Measurements from ENCODE around the gene PBX4.

PBX4 gene

DNA sequence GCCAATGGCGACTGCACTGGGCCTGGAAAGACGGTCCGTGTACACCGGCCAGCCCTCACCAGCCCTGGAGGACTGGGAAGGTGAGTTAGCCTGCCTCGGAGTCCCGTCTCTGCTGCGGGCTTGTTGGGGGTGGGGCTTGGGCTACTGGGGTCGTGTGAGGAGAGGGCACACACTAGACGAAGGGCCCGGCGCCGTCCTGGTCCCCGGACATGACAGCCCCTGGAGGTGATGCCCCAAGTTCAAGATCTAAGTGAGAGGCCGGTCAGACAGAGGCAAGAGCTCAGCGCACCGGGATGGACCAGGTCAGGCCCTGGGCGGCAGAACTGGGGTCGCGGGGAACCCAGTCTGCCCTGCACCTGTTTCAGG is 78.8 kb downstream of the PBX4 start:
- TF ChIP-seq, protein P1, sequence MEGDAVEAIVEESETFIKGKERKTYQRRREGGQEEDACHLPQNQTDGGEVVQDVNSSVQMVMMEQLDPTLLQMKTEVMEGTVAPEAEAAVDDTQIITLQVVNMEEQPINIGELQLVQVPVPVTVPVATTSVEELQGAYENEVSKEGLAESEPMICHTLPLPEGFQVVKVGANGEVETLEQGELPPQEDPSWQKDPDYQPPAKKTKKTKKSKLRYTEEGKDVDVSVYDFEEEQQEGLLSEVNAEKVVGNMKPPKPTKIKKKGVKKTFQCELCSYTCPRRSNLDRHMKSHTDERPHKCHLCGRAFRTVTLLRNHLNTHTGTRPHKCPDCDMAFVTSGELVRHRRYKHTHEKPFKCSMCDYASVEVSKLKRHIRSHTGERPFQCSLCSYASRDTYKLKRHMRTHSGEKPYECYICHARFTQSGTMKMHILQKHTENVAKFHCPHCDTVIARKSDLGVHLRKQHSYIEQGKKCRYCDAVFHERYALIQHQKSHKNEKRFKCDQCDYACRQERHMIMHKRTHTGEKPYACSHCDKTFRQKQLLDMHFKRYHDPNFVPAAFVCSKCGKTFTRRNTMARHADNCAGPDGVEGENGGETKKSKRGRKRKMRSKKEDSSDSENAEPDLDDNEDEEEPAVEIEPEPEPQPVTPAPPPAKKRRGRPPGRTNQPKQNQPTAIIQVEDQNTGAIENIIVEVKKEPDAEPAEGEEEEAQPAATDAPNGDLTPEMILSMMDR (IDR thresholded peaks at IDR 0.05; ENCODE audit: low read depth, low read length), result no peak
- DNase-seq (ENCODE audit: extremely low read depth, low read depth), result no peak

DNA sequence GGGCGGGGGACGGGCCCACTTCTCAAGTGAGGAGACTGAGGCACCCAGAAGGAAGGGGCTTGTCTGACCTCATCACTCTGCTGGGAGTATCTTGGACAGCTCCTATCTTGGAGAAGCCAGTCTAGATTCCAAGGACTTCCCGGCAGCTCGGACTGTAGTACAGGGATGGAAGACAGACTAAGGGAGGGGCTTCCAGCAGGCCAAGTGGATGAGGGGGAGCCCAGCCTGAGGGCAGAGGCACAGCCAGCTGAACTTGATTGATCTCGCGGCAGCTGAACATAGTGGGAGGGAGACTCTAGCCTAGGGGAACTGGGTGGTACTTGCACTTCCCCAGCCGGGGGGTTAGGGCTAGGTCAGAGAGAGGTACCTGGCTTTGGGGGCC is 79.7 kb downstream of the PBX4 start:
- no peak for DNase-seq (ENCODE audit: extremely low read depth, low read depth)
- TF ChIP-seq, protein P1 (IDR thresholded peaks at IDR 0.05; ENCODE audit: low read depth, low read length), result no peak

DNA sequence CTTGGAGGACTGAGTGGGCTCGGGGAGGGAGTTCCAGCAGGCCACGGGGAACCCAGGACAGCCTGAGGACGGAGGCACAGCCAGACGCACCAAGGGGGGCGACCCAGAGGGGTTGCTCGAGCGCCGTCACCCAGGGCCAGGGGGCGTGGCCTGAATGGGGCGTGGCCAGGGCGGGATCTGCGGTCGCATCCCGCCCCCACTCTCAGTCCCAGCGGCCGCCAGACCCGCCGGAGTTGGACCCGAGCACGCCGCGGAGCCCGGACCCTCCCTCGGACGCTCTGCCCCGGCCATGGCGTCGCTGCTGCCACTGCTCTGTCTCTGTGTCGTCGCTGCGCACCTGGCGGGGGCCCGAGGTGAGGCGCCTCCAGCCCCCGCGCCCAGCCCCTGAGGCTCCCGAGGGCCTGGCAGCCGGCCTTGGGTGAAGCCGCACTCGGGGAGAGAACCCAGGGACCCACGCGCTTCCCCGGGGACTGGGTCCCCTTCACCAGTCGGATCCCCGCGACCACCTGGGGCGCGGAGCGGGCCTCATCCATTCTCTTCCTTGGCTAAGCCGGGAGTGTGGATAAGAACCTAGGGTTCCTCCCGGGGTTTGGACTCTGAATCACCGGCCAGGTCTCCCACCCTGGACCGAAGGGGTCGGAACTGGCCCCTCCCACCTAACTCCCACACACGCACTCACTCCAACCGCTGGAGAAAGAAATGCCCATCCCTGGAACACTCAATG is 80.3 kb downstream of the PBX4 start, which contains the start of gene CILP2:
TSS of gene CILP2 (plus strand) at position 205 of the 724 bp plus-strand sequence. CDS start at position 290, 85 bp downstream.
- TF ChIP-seq, protein P1 (IDR thresholded peaks at IDR 0.05; ENCODE audit: low read depth, low read length), result no peak
- DNase-seq (ENCODE audit: extremely low read depth, low read depth), result no peak

DNA sequence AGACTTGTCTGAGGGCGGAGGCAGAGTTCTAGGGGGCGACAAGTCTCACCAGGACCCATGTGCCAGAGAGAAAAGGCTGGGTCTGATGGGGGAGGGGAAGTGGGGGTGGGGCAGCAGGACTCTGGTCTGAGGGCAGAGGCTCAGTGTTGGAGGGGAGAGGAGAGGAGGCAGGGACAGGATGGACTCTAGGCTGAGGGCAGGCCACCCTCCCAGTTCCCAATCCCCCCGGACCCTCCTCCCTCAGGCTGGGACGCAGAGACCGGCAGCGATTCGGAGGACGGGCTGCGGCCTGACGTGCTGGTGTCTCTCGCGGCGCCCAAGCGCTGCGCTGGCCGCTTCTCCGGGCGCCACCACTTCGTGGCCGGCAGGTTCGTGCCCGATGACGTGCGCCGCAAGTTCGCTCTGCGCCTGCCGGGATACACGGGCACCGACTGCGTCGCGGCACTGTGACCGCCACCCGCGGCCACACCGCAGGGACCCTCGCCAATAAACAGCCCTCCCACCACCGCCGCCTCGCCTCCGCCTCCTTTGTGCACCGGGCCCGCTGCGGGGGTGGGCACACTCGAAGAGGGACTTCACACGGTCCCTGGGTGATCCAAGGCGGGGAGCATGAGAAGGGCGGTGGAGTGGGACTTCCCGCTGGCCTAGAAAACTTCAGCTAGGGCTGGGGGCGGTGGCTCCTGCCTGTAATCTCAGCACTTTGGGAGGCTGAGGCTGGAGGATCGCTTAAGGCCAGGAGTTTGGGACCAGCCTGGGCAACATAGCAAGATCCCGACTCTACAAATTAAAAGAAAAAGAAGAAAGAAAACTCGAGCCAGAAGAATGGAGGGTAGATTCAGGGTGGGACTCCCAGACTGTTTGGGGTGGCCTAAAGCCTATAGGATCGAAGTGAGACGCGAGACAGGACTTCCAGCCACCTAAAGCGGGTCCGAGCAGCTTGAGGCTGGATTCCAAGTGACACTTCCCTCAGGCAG is 81.1 kb downstream of the PBX4 start:
- DNase-seq (ENCODE audit: extremely low read depth, low read depth), result no peak
- TF ChIP-seq, protein P1 (IDR thresholded peaks at IDR 0.05; ENCODE audit: low read depth, low read length), result no peak

DNA sequence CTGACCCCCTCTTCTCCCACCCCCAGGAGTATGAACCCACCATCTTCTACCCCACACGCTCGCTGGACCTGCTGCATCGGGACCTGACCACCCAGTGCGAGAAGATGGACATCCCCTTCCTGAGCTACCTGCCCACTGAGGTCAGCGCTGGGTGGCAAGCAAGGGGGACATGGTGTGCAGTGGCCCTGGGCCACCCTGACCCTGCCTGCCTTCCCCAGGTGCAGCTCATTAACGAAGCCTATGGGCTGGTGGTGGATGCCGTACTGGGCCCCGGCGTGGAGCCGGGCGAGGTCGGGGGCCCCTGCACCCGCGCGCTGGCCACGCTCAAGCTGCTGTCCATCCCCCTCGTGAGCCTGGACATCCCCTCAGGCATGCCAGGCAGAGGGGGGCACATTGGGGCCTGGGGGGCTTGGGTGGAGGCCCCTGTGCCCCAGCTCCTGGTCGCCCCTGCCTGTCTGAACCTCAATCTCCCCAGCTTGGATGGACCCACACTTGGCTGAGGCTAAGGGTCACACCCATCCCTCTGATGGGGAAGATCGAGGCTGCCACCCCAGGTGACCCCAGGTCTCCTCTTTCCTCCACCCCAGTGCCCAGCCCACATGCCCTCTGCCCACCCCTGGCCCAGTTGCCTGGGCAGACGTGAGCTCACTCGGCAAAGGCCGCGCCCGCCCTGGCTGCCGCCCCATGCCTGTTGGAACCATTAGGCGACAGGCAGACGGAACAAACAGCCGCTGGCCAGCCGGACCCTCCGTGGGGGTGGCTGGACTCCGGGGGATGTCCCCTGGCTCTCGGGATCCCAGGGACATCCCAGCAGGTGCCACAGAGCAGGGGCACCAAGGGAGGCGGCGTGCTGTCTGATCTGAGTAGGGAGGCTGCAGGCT is 82.9 kb downstream of the PBX4 start:
- TF ChIP-seq, protein P1 (IDR thresholded peaks at IDR 0.05; ENCODE audit: low read depth, low read length), result no peak

DNA sequence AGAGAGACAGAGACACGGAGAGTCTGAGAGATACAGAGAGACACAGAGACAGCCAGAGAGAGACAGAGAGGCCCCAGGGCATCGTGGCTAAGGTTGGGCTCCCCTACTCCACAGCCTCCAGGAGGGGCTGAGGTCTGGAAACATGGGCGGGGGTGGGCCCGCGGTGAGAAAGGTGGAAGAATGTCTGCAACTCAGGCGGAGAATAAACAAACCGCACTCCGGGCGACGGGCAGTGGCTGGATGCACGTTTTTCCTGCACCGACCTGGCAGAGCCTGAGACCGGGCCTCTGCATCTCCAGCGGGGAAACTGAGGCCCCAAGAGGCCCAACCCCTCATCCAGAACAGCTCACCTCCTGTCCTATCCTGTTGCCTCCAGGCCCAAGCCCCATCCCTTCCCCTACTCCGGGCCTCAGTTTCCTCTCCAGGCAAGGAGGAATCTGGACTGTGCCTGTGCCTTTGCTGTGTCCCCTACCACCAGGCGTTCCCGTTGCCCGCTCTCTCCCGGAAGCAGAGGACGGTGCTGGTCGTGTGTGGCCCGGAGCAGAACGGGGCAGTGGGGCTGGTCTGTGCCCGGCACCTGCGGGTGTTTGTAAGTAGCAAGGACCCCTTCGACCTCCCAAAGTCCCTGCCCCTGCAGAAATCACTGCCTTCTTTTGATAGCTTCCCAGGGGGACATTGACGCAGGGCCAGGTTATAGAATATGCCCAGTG is 83.8 kb downstream of the PBX4 start:
- TF ChIP-seq, protein P1 (IDR thresholded peaks at IDR 0.05; ENCODE audit: low read depth, low read length), result no peak
- no peak for DNase-seq (ENCODE audit: extremely low read depth, low read depth)

More for the DNA sequence above, 82.9 kb downstream of the PBX4 start:
- no peak for DNase-seq (ENCODE audit: extremely low read depth, low read depth)

All from AG09319 (cell line).